Retina (tissue), 1 donor: ENCODE data around the gene KIAA1549.

Source experiments
- DNase-seq: peaks from one replicate; pipeline ENCODE4 v3.0.0-alpha.2; 2016

The KIAA1549 gene

GRCh38 chr7:138974675-138975292, 6.4 kb downstream of the KIAA1549 start:
- DNase-seq, result no peak

- no peak for DNase-seq
These were observed 7.1 kb downstream of the KIAA1549 start for GRCh38 chr7:138974103-138974502.

- no peak for DNase-seq
These were observed 10.2 kb downstream of the KIAA1549 start for GRCh38 chr7:138970952-138971351.

- DNase-seq, result no peak
These were observed 10.7 kb downstream of the KIAA1549 start for GRCh38 chr7:138970446-138970845.

GRCh38 chr7:138967159-138967558, 14.0 kb downstream of the KIAA1549 start:
- DNase-seq, result no peak

- no peak for DNase-seq
These were observed 16.4 kb downstream of the KIAA1549 start for GRCh38 chr7:138964624-138965436.

GRCh38 chr7:138963675-138964074, 17.5 kb downstream of the KIAA1549 start:
- DNase-seq, result no peak

GRCh38 chr7:138962561-138963270, 18.5 kb downstream of the KIAA1549 start:
- no peak for DNase-seq

GRCh38 chr7:138961159-138961558, 20.0 kb downstream of the KIAA1549 start:
- no peak for DNase-seq

- DNase-seq, result no peak
These were observed 22.7 kb downstream of the KIAA1549 start for GRCh38 chr7:138958391-138958956.

- no peak for DNase-seq
These were observed 23.3 kb downstream of the KIAA1549 start for GRCh38 chr7:138957753-138958390.

GRCh38 chr7:138957217-138957616, 24.0 kb downstream of the KIAA1549 start:
- DNase-seq, result no peak

GRCh38 chr7:138954545-138955475, 26.4 kb downstream of the KIAA1549 start:
- DNase-seq, result no peak

- no peak for DNase-seq
These were observed 28.4 kb downstream of the KIAA1549 start for GRCh38 chr7:138952791-138953190.

GRCh38 chr7:138951953-138952352, 29.2 kb downstream of the KIAA1549 start:
- DNase-seq, result no peak

- DNase-seq, result no peak
These were observed 31.6 kb downstream of the KIAA1549 start for GRCh38 chr7:138949421-138950088.

GRCh38 chr7:138948403-138948802, 32.8 kb downstream of the KIAA1549 start:
- no peak for DNase-seq

- no peak for DNase-seq
These were observed 35.4 kb downstream of the KIAA1549 start for GRCh38 chr7:138945821-138946220.

- no peak for DNase-seq
These were observed 36.0 kb downstream of the KIAA1549 start for GRCh38 chr7:138945154-138945553.

GRCh38 chr7:138944592-138944991, 36.6 kb downstream of the KIAA1549 start:
- DNase-seq, result no peak

- DNase-seq, result no peak
These were observed 38.1 kb downstream of the KIAA1549 start for GRCh38 chr7:138943061-138943460.
